ENCODE results near the gene NT5DC4.

NT5DC4 gene

DNA sequence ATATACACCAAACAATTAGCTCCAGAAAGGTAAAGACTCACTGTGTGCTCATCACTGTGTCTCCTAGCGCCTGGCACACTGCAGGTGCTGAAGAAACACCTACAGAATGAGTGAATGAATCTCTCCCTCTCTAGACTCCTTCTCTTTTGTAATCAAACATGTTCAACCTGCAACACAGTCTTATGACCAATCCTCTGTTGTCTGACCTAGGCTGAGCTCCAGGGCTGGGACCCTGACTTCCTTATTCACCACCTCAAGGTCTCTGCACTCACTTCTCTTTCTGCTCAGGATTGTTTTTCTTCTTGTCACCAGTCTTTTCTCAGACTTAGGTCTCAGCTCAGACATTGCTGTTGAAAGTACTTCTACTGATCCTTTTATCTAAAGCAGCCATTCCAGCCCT lies 33.7 kb downstream of the NT5DC4 start:
- DNase-seq (ENCODE audit: low read depth in 2 of 2) = no peak

DNA sequence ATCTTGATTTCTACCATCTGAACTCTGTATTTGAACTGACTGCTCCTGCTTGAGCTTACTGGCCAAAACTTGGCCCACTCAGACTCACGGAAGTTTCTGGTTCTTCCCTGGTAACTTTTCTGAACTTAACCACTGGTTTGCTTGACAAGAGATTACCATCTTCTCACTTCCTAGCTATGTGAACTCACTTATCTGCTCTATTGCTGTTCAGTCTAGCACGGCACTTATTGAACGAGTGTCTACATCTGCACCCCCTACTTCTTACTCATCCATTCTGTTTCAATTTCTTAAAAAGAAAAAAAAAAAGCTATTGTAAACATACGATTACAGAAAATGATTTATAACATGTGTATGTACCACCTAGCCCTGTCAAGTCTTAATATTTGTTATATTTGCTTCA lies 34.6 kb downstream of the NT5DC4 start:
- DNase-seq (ENCODE audit: low read depth in 2 of 2) = no peak

DNA sequence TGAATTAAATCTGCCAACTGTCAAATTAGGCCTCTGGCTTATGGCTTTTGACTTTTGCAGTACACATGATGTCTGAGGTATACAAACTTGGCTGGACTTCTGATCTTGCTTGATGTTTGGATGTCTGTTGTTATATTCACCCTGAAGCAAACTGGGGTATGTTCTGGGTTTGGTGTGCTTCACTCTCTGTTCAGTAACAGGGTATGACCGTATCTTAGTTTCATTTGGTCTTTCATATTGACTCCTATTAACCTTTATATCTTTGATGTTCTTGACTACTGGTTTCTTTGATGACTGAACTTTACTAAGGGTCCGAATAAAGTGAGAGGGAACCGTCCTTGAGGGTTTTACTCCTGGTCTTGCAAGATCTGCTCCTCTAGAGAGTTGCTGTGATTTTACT lies 35.4 kb downstream of the NT5DC4 start:
- no peak for DNase-seq (ENCODE audit: low read depth in 2 of 2)

DNA sequence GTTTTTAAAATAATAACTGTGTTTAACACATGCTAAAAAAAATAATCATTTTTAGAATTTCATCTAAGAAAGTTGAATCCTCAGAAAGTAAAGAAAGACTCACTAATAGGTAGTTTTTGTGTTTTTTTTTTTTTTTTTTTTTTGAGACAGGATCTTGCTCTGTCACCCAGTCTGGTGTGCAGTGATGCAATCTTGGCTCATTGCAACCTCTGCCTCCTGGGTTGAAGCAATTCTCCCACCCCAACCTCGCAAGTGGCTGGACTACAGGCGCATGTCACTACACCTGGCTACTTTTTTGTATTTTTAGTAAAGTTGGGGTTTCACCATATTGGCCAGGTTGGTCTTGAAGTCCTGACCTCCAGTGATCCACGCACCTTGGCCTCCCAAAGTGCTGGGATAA lies 36.4 kb downstream of the NT5DC4 start:
- no peak for DNase-seq (ENCODE audit: low read depth in 2 of 2)

DNA sequence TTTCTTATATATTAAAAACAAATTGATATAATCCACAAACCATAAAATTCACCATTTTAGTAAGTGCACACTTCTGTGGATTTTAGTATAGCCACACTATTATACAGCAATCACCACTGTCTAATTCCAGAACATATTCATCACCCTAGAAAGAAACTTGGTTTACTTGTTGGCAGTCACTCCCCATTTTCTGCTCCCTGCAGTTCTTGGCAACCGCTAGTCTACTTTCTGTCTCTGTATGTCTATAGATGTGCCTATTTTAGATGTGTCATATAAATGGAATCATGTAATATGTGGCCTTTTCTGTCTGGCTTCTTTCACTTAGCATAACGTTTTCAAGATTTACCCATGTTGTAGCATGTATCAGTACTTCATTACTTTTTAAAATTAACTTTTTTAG lies 37.9 kb downstream of the NT5DC4 start:
- no peak for DNase-seq (ENCODE audit: low read depth in 2 of 2)

DNA sequence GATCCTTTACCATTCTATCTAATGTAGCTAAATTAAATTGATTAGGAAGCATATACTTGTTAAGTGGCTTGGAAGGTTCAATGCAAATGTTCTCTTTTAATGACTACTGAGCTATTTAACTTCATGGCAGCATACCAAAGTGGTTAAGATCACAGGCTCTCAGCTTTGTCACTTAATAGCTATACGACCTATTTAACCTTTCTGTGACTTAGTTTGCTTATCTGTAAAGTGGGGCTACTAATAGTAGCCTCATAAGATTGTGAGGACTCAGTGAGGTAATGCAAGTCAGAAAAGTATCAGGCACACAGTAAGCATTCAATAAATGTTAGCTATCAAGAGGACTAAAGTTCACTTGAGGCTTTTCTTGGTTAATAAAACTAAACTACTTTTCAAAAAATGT lies 39.3 kb downstream of the NT5DC4 start:
- DNase-seq (ENCODE audit: low read depth in 2 of 2) = no peak

DNA sequence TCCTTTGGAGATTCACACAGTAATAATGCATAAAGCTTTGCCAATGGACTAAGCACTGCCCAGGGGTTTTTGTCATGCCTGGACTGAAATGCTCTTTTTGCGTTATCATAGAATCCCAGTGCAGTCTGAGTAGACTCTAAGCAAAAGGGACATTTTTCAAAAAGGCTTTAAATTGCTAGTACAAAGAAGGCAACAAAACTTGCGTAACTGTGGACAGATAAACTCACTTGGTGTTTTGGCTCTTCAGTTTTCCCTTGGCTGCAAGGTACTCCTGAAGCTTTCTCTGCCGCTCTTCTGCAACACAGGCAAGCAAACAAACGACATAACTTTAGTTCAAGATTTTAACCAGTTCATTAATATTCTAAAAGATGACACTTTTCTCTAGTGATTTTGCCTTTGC lies 41.5 kb downstream of the NT5DC4 start:
- no peak for DNase-seq (ENCODE audit: low read depth in 2 of 2)

DNA sequence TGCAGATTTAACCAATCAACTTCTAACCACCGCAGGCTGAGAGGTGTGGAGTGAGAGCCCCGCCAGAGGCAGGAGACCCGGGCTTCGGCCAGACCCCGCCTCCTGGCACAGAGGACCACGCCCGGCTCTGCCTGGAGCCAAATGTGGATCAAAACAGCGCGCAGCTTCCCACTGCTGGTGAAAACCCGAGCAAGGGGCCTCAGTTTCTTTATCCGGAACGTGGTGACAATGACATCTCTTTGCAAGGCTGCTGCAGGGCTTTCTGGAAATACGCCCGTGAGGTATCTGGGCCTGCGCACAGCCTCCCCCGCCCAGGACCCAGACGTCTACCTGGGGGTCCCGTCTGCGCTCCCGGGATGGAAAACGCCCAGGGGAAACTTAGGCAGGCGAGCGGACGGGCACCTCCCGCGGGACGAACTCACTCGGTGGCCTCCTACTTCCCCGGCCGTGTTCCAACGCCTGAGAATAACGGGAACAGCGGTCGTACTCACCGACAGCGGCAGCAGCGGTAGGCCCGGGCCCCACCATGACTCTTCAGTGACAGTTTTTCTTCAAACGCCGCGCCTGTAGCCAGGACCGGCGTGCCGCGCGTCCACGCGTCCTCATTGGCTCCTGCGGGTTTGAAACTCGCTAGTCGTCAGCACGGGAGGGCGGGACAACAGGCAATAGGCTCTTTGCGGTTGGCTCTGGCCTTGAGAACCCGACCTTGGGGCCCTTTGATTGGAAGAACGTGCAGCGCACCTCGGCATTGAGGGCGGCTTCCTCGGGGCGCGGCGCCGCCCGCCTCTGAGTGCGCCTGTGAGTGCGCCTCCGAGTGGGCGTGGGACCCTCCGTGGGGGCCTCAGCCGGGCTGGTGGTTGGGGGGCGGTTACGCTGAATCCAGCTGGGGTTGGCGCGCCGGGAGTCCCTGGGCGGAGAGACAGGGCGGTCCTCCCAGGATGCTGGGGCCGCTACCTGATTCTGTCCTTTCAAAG lies 43.5 kb downstream of the NT5DC4 start, which contains the start of gene CKAP2L:
TSS of gene CKAP2L (minus strand) at position 539 of the 974 bp plus-strand sequence. CDS start at position 528, 11 bp downstream.
- peak; percentile 94 to 95 for DNase-seq (ENCODE audit: low read depth in 2 of 2)

DNA sequence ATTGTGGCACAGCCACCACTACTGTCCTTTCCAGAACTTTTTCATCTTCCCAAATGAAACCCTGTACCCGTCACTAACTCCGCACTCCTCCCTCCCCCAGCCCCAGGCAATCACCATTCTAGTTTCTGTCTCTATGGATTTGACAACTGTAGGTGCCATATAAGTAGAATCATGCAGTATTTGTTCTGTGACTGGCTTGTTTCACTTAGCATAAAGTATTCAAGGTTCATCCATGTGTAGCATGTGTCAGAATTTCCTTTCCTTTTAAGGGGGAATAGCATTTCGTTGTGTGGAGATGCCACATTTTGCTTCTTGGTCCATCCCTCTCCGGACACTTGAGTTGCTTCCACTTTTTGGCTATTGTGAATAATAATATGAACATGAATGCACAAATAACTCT lies 44.4 kb downstream of the NT5DC4 start:
- DNase-seq (ENCODE audit: low read depth in 2 of 2) = no peak

DNA sequence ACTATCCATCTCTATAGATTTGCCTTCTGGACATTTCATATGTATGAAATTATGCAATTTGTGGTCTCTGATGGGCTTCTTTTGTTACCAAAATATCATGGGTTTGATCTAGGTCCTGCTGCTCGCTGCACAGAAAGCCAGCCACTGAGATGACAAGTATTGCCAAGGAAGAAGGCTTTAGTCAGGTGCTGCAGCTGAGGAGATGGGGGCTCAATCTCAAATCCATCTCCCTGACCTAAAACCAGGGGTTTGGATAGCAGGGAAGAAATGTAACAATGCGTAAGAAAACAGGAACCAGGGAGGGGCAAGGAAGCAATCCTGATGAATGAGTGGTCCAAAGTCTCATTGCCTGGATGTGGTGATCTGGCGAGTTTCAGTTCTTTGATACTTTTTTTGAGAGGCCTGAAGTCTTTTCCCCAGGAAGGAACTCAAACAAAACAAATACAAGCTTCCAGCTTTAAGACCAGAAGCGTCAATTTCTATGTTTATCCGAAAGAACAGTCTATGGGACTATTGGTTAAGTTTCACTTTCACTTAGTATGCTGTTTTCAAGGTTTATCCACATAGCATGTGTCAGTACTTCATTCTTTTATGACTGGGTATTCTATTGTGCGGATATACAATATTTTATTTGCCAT lies 47.0 kb downstream of the NT5DC4 start:
- DNase-seq (ENCODE audit: low read depth in 2 of 2) = no peak

DNA sequence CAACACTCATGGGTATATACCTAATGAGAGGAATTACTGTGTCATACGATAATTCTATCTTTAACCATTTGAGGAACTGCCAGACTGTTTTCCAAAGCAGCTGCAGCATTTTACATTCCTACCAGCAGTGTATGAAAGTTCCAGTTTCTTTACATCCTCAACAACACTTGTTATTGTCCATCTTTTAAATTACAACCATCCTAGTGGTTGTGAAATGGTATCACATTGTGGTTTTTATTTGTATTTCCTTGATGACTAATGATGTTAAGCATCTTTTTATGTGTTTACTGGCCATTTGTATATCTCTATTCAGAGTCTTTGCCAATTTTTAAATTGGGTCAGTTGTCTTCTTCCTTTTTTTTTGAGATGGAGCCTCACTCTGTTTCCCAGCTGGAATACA lies 47.6 kb downstream of the NT5DC4 start:
- no peak for DNase-seq (ENCODE audit: low read depth in 2 of 2)

DNA sequence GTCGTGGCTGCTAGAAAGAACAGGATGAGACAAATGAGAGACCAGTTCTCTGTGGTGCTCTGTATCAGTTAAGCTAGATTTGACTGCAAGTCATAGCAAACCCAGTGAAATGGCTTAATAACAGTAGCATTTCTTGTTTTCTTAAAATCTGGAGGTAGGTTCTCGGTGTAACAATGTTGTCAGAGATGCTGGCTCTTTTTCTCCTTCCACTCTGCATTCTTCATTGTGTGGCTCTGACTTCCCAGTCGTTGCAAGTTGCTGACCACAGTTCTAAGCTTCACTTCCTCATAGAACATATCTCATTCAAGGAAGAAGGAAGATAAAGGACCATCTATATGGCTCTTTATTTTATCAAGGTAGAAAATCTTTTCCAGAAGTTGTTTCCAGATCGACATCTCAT lies 51.5 kb downstream of the NT5DC4 start:
- no peak for DNase-seq (ENCODE audit: low read depth in 2 of 2)

DNA sequence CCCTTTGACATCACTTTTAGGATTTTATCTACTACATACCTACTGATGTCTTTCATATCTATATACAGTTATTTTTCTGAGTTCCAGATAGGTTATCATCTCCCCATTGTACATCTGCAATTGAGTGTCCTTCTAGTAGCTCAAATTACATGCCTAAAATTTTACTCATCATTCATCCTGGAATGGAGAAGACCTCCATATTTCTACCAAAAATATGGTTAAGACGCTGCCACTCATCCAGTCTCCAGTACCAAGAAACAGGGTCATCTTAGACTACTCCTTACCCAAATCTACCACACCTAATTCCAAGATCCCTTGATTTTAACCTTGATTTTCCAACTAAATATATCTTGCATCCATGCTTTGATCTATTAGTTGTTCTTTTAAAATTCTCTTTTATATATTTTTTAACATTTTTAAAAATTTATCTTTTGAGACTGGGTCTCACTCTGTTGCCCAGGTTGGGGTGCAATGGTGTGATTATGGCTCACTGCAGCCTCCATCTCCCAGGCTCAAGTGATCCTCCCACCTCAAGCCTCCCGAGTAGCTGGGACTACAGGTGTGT lies 52.2 kb downstream of the NT5DC4 start:
- DNase-seq (ENCODE audit: low read depth in 2 of 2) = no peak

DNA sequence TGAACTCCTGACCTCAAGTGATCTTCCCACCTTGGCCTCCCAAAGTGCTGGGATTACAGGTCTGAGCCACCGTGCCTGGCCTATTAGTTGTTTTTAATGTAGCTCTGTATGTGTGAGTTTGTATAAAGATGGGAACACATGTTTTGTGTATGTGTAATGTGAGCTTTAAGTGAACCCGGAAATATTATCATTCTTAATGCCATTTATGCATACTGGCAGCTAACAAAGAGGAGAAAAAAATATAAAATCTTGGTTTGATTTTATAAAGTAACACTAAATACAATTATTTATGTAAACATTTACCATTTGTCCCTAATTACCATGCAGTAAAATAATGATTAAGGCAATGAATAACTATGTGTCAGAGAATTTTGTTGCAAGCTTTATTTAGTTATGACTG lies 52.7 kb downstream of the NT5DC4 start:
- no peak for DNase-seq (ENCODE audit: low read depth in 2 of 2)

DNA sequence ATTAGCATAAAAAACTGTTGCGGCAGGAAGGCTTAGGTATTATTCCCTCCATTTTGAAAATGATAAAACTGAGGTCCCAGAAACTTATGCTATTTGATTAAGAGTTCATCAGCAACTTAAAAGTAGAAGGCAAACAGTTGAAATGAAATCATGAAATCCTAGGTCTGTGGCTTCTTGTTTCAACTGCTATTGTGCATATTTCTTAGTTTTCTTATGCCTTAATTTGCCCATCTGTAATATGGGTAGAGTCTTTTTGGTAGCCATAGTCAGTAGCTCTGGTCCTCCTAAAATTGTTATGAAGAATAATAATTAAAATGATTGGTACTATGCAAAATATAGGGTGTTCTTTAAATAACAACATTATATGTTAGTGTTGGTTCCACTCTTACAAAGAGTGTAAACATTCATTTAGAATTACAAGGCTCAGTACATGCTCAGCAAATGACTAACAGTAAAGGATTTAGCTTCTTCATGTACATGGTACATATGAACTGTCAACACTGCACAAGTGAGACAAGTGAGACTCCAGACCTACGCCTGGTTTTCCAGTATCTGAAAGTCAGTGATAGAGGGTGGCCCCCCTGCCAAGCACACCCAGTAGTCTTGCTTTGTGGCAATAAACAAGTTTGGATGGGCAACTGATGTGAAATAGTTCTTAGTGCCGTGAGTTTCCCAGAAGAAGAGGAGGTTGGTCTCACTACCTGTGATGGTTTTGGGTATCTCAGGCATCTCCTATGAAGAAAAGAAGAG lies 53.9 kb downstream of the NT5DC4 start:
- no peak for DNase-seq (ENCODE audit: low read depth in 2 of 2)

DNA sequence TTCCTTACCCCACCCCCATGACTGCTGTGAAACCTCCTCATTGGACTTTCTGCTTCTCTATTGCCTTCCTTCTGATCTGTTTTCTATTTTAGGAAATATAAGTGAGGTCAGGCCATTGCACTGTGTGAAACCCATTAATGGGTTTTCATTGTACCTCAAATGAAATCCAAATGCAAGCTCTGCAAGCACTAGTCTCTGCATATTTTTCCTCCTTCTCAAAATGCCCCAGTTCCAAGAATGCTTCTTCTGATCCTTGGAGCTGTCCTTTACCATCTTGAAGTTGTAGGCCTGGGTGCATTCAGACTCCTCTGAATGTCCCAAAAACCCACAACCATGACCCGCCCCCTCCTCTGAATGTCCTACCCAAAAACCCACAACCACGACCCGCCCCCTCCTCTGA lies 55.3 kb downstream of the NT5DC4 start:
- DNase-seq (ENCODE audit: low read depth in 2 of 2) = no peak

DNA sequence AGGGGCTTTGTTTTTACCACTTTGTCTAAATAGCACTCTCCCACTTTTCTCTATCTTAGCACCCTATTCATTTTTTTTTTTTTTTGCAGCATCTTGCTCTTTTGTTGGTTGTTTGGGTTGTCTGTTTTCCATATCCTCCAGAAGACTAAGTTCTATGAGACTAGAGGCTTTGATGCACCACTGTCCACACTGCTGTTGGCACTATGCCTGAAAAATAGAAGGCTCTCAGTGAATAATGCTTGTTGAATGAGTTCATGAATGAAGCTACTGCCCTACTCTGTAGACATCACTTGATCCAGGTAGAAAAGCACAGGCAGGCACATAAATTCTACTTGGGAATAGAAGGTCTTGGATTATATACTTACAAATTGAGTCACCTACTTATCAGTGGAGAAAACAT lies 56.2 kb downstream of the NT5DC4 start:
- no peak for DNase-seq (ENCODE audit: low read depth in 2 of 2)

DNA sequence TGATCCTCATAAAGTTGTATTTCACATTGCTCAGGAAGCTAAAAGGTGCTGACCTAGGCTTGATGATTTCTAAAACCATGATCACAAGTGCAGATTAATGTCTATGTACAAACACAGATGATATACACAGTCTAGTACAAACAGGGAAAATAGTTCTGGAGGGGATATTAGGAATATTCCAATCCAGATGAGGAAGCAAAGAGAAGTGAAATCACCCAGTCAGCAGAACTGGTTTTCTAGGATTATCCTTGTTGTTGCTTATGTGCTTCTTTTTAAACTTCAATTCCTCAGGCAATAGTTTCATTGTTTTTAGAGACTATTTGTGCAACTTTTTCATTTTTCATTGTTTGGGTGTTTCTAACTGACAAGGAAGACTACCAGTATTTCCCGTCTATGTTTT lies 58.8 kb downstream of the NT5DC4 start:
- no peak for DNase-seq (ENCODE audit: low read depth in 2 of 2)

DNA sequence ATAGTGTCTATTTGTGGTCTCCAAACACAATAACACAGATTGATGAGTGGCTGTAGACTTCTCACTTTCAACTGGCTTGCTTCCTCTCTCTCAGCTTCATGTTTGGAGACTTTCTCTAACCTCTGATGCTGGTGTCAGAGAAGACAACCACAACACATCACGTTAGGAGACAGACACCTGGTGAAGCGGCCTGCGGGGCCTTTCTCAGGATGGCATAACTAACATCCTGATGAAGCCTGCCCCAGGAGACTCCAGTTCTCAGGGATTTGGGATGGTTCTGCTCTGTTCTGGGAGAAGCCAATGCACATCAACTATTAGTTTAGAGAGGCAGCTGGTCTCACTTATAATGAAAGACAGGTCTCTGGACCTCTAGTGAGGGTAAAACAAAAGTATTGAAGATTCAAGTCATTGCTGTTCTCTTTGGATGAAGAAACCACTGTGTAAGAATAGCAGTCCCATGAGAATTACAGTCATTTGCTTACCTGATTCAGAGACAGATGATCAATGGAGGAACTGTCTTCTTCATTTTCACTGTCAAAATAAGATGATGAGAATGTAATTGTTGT lies 61.5 kb downstream of the NT5DC4 start:
- no peak for DNase-seq (ENCODE audit: low read depth in 2 of 2)

DNA sequence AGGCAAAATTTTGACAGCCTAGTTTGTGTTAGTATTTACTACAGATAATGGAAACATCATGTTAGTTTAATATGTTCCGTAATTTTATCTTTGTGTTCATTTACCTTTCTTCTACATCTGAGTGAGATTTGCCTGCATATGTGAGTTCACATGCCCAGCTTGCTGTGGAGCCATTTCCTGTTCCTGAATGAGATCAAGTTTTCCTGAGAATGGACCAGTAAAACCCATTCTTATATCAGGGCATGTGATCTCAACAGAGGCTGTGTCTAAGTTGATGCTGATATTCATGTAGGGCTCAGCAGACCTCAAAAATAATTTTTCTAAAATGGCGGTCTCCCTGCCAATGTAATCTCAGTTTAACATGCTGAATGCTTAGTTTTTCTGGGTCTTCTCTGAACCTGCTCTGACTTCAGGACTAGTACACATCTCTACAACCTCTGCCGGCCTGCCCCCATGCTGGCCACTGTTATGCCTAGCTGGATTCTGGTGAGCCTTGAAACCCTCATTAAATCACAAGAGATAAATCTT lies 62.4 kb downstream of the NT5DC4 start:
- DNase-seq (ENCODE audit: low read depth in 2 of 2) = no peak

Measured in stimulated activated CD8-positive, alpha-beta memory T cell treated with anti-CD3 and anti-CD28 coated beads, Interleukin-15, amount 100 ng/mL, for 48 hours (primary cell).